Suprapubic skin (tissue), 4 donors: ENCODE data around the gene PRPS1L1.

Source experiments
- CTCF ChIP-seq, 2 donors: fragments of 200-600 bp in 1 of 2; fragments of 450-650 bp in 1 of 2; sonication (generic) in 1 of 2; IDR thresholded peaks; one replicate each; pipeline ENCODE4 v1.5.1; 2016 to 2019; ENCODE audit warnings: antibody characterized with exemption in 2 of 2, mild to moderate bottlenecking in 1 of 2, moderate library complexity in 1 of 2
- POLR2A ChIP-seq, 2 donors: fragments of 450-650 bp; IDR thresholded peaks; one replicate each; pipeline ENCODE4 v1.6.1; 2017; ENCODE audit warnings: antibody characterized with exemption in 2 of 2, mild to moderate bottlenecking in 2 of 2, moderate library complexity in 2 of 2
- POLR2AphosphoS5 ChIP-seq, 3 donors: sonication (generic); formaldehyde crosslinking; IDR thresholded peaks; one replicate each; pipeline ENCODE4 v1.6.1; 2017; ENCODE audit warnings: antibody characterized with exemption in 3 of 3

DNA sequence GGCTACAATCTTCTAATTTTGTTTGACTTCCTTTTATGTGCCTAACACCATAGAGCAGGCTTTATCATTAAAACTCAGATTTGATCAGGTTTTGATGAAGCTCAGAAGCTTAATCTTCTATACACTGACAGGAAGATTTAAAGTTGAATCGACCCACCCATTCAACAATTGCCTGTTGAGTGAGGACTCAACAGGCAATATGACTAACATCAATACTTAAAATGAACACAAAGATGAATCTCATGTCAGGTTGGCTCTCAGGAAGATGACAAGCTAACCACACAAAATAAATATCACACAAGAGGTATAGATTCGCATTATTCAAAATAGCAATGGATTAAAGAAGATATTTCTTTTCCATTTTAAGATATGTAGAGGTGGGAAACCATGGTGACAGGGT is 50.7 kb downstream of the PRPS1L1 start:
- TF ChIP-seq CTCF (IDR thresholded peaks at IDR 0.05), result no peak
- TF ChIP-seq POLR2AphosphoS5 (IDR thresholded peaks at IDR 0.05), result no peak
- no peak for TF ChIP-seq POLR2A (IDR thresholded peaks at IDR 0.05)
